Lung (tissue), 12 donors: ENCODE data around the gene GRIP1. TPM values are rescaled to one million over a fixed set of nuclear protein-coding genes. Genes with fewer than 3 reads are reported as not detected.

Source experiments
- ATAC-seq: fragments of 200-7000 bp; cut with Tn5 transposase; one replicate; pipeline ENCODE4 v1.9.1; 2020; ENCODE audit warnings: moderate number of reproducible peaks; ENCODE audit not compliant: insufficient read depth, low FRiP score
- DNase-seq, 3 donors: peaks; one replicate each; pipeline ENCODE4 v3.0.0-alpha.2; 2013 to 2017
- H3K27ac ChIP-seq, 2 donors: one replicate each; pipeline ENCODE4 v1.5.1; 2013; ENCODE audit warnings: mild to moderate bottlenecking in 2 of 2, moderate library complexity in 2 of 2, control low read depth in 1 of 2, inconsistent platforms in 1 of 2, low read depth in 1 of 2, low read length in 1 of 2
- H3K27me3 ChIP-seq, 3 donors: one replicate each; pipeline ENCODE4 v1.5.1; 2013; ENCODE audit warnings: low read length in 2 of 3; ENCODE audit not compliant: control insufficient read depth in 3 of 3, insufficient read depth in 3 of 3
- H3K36me3 ChIP-seq, 4 donors: one replicate each; pipeline ENCODE4 v1.5.1; 2013; ENCODE audit warnings: low read length in 4 of 4, mild to moderate bottlenecking in 1 of 4, moderate library complexity in 1 of 4; ENCODE audit not compliant: control insufficient read depth in 4 of 4, insufficient read depth in 4 of 4
- H3K4me1 ChIP-seq, 5 donors: one replicate each; pipeline ENCODE4 v1.5.1; 2013; ENCODE audit warnings: low read length in 5 of 5, mild to moderate bottlenecking in 2 of 5, moderate library complexity in 1 of 5; ENCODE audit not compliant: control insufficient read depth in 5 of 5, insufficient read depth in 5 of 5
- H3K4me3 ChIP-seq: one replicate; pipeline ENCODE4 v1.5.1; 2013; ENCODE audit warnings: mild to moderate bottlenecking, control low read depth, moderate library complexity
- H3K9ac ChIP-seq, 2 donors: one replicate each; pipeline ENCODE4 v1.5.1; 2013; ENCODE audit warnings: low read length in 2 of 2, control low read depth in 1 of 2; ENCODE audit not compliant: insufficient read depth in 1 of 2
- H3K9me3 ChIP-seq, 4 donors: one replicate each; pipeline ENCODE4 v1.5.1; 2013; ENCODE audit warnings: low read length in 3 of 4, mild to moderate bottlenecking in 1 of 4, moderate library complexity in 1 of 4; ENCODE audit not compliant: control insufficient read depth in 4 of 4, insufficient read depth in 3 of 4
- WGBS, 2 donors: extraction: QIAGEN DNeasy Blood & Tissue Kit; methylation state at CpG; one replicate each; pipeline ENCODE4 v1.1.7; 2013; 5-methylcytosine and 5-hydroxymethylcytosine counted together
- polyA plus RNA-seq, 2 donors: library from polyadenylated mRNA; stranded (reverse); fragments of 200-250 nt; gene quantifications; one replicate each; pipeline ENCODE4 v1.2.1, GENCODE V29; 2013
- total RNA-seq, 2 donors: library from RNA; depleted of rRNA in 1 of 2; stranded (reverse); fragments of >200 nt in 1 of 2; gene quantifications; one replicate each; pipeline ENCODE4 v1.2.1, GENCODE V29; 2014 to 2021
- TF ChIP-seq, protein P1 (sequence below): IDR thresholded peaks from 2 replicates; pipeline ENCODE4 v1.5.1; 2012; ENCODE audit warnings: mild to moderate bottlenecking; ENCODE audit errors: control extremely low read depth, extremely low read depth
- donor health status: control.
- donor health status: control.
- donor health status: Bipolar disorder and iron deficiency.
- donor health status: healthy.
- donor health status: DM: yes; HTN: yes; CAD: no.

Gene GRIP1
- total and polyA plus RNA-seq, 4 donors = 0.20 to 3.6 (median 0.83) TPM

DNA sequence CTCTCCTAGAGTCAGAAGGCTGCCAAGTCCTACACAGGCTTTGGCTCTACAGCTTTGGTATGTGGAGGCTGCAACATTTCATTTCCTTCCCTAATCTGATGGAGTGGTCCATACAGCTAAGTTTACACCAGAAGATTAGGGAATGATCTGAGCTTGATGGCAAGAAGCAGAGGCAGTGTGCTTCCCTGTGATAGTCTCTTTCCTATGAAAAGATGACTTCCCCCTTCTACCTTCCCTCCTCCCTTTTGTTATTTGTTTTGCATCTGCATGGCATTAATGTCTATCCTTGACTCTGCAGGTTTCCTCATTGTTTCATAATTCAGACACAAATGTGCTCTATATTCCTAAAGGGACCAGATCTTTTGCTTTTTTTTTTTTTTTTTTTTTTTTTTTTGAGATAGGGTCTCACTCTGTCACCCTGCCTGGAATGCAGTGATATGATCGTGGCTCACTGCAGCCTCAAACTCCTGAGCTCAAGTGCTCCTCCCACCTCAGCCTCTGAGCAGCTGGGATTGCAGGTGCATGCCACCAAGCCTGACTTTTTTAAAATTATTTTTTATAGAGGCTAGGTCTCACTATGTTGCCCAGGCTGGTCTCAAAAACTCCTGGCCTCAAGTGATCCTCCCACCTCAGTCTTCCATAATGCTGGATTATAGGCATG lies 76.3 kb downstream of the GRIP1 start:
- Histone ChIP-seq H3K36me3 (no peaks in the 10 kb centered on the region), H3K4me1 (no peaks in the 10 kb centered on the region), H3K4me3 (no peak overlapping the region), H3K27ac (no peak overlapping the region), H3K9ac (no peak overlapping the region), H3K27me3 (no peaks in the 10 kb centered on the region), H3K9me3 (no peaks in the 10 kb centered on the region)
- DNase-seq (no peak), ATAC-seq (no peak)
- WGBS, 2 donors = 54 to 82% methylated on average over 1 of the region's 1 CpG
- TF ChIP-seq, protein P1, sequence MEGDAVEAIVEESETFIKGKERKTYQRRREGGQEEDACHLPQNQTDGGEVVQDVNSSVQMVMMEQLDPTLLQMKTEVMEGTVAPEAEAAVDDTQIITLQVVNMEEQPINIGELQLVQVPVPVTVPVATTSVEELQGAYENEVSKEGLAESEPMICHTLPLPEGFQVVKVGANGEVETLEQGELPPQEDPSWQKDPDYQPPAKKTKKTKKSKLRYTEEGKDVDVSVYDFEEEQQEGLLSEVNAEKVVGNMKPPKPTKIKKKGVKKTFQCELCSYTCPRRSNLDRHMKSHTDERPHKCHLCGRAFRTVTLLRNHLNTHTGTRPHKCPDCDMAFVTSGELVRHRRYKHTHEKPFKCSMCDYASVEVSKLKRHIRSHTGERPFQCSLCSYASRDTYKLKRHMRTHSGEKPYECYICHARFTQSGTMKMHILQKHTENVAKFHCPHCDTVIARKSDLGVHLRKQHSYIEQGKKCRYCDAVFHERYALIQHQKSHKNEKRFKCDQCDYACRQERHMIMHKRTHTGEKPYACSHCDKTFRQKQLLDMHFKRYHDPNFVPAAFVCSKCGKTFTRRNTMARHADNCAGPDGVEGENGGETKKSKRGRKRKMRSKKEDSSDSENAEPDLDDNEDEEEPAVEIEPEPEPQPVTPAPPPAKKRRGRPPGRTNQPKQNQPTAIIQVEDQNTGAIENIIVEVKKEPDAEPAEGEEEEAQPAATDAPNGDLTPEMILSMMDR = no peak

DNA sequence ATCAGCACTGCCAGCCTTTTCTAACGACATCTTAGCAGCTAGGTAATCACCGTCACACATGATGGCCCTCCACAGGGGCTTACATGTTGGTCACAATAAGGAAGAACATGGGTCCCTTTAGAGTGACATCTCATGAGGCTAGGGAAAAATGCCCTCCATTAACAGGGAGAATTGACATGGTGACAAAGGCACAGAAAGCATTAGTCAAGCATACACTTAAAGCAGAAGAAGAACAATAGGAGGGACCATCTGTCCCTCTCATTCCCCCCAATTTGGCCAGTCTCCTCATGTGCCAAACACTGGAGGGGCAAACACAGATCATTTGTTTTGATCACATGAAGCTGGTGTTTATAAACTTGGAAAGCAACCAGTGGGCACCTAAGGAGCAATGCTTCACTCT lies 78.0 kb downstream of the GRIP1 start:
- WGBS, 2 donors = 84 to 94% methylated on average over 2 of the region's 2 CpGs
- ATAC-seq = no peak
- H3K9me3 ChIP-seq = no peaks in the 10 kb centered on the region
- TF ChIP-seq, protein P1 = no peak
- no peak overlapping the region for H3K9ac ChIP-seq
- no peaks in the 10 kb centered on the region for H3K36me3 ChIP-seq
- DNase-seq = no peak
- H3K27me3 ChIP-seq = no peaks in the 10 kb centered on the region
- H3K4me3 ChIP-seq = no peak overlapping the region
- H3K4me1 ChIP-seq = no peaks in the 10 kb centered on the region
- no peak overlapping the region for H3K27ac ChIP-seq

DNA sequence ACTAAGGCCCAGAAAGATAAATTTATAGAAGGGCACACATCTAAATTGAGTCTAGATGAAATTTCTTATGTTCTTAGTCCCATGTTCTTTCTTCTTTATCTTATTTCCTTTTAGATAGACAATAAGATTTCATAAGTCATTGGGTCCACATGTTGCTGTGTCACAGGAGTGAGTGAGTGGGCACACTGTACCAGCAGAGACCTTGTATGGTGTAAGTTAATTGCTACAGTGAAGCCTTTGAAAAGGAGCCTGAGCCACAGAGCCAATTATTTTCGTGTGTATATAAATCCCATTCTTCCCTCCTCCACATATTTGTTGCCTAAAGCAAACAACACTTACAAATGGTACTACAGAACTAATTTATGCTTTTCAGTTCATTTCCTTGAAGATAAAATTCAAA lies 79.1 kb downstream of the GRIP1 start:
- Histone ChIP-seq H3K27ac (no peak overlapping the region), H3K36me3 (no peaks in the 10 kb centered on the region), H3K4me3 (no peak overlapping the region), H3K27me3 (no peaks in the 10 kb centered on the region), H3K9ac (no peak overlapping the region), H3K4me1 (no peaks in the 10 kb centered on the region), H3K9me3 (no peaks in the 10 kb centered on the region)
- WGBS, 2 donors = 45 to 76% methylated on average over 1 of the region's 1 CpG
- TF ChIP-seq, protein P1 = no peak
- DNase-seq = no peak
- ATAC-seq = no peak

DNA sequence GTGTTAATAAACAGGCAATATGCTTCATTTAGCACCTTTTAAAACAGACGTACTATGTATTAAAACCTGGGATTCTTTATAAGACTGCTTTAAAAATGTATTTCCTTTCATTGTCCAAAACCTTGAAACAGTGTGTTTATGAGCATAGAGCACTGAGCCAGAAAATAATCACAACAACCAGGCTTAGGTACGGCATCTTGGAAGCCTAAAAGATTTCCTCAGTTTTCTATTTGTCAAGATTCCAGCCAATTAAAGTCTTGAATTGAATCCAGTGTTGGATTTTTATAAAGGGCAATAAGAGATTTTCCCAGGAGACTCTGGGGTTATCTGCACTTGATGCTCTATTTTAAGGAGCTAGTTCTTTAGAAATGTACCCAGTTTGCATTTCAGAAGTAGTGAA lies 80.3 kb downstream of the GRIP1 start:
- no peaks in the 10 kb centered on the region for H3K9me3 ChIP-seq
- ATAC-seq (no peak), DNase-seq (no peak)
- WGBS, 2 donors = 76 to 88% methylated on average over 2 of the region's 2 CpGs
- no peak overlapping the region for H3K9ac ChIP-seq
- no peak overlapping the region for H3K4me3 ChIP-seq
- no peaks in the 10 kb centered on the region for H3K4me1 ChIP-seq
- H3K27me3 ChIP-seq = no peaks in the 10 kb centered on the region
- H3K27ac ChIP-seq = no peak overlapping the region
- no peaks in the 10 kb centered on the region for H3K36me3 ChIP-seq
- TF ChIP-seq, protein P1 = no peak
